RPMI7951 (cell line): ENCODE data around the gene ARHGAP21. TPM values are rescaled to one million over a fixed set of nuclear protein-coding genes. Genes with fewer than 3 reads are reported as not detected.

Experiments
- DNase-seq: peaks from one replicate; pipeline ENCODE4 v3.0.0-alpha.2; 2012; ENCODE audit warnings: low read depth
- total RNA-seq: library from RNA; depleted of rRNA; stranded (reverse); fragments of >200 nt; shearing (Covaris generic); gene quantifications from 2 replicates; pipeline ENCODE4 v1.2.3, GENCODE V29; 2014; rRNA removed

ARHGAP21 gene
- total RNA-seq, 1 experiment from 2014 or later, result 76.3 TPM

GRCh38 chr10:24542314-24543270, 181.1 kb downstream of the ARHGAP21 start:
- no peak for DNase-seq

GRCh38 chr10:24541239-24541753, 182.4 kb downstream of the ARHGAP21 start:
- DNase-seq, result no peak

GRCh38 chr10:24536636-24537035, 187.1 kb downstream of the ARHGAP21 start:
- DNase-seq, result no peak

DNA sequence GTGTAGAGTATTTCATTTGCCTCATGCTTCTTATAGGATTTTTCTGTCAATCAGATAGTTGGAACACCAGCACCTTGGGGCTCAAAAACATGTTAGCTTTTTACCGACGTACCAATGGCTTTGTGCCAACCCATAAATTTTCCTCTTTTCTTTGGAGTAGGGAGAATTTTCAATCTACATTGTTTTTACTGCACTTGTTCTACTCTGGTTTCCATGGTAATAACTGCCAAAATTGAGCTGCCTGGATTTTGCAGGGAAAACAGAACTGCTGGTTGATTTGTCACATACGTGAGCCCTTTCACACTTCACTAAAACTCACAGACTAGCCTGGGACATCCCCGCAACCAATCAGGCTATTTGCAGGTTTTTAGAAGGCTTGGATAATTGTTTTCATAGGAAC, 189.7 kb downstream of the ARHGAP21 start:
- no peak for DNase-seq

Other genes with a start within 250 kb of the ARHGAP21 start
- not detected in 2 replicates for gene PRTFDC1, start 228.7 kb upstream of the ARHGAP21 start, total RNA-seq